HPDE6-E6E7 (cell line): Measurements from ENCODE around the gene CNPY4.

Experiments used
- DNase-seq: peaks from one replicate; pipeline ENCODE4 v3.0.0; 2011; ENCODE audit warnings: missing footprints; ENCODE audit errors: extremely low spot score

Gene CNPY4

GRCh38 chr7:100166970-100167911 lies 47.8 kb downstream of the CNPY4 start:
- no peak for DNase-seq

- DNase-seq, result no peak
These were observed 48.5 kb downstream of the CNPY4 start for GRCh38 chr7:100167912-100168323.

GRCh38 chr7:100169147-100169850 lies 49.9 kb downstream of the CNPY4 start:
- DNase-seq, result no peak

GRCh38 chr7:100170101-100170897 lies 50.9 kb downstream of the CNPY4 start:
- no peak for DNase-seq

- DNase-seq, result no peak
These were observed 51.8 kb downstream of the CNPY4 start for GRCh38 chr7:100171087-100171681.

- no peak for DNase-seq
These were observed 52.4 kb downstream of the CNPY4 start for GRCh38 chr7:100171840-100172239.

GRCh38 chr7:100173806-100174495 lies 54.5 kb downstream of the CNPY4 start:
- DNase-seq, result no peak

GRCh38 chr7:100174582-100174981 lies 55.1 kb downstream of the CNPY4 start:
- DNase-seq, result no peak
